Common myeloid progenitor, CD34-positive (primary cell): ENCODE data around the gene TBC1D21.
A peak's percentile ranks its signal among the peaks of the same experiment; 100 is the strongest.

Experiments used
- CTCF ChIA-PET: fragments of 350-600 bp; sonication (Branson Sonifier 250); formaldehyde crosslinking; loops from one replicate; lab custom pipeline; 2021; ENCODE audit warnings: antibody characterized with exemption; lab: Charles Lee
- POLR2A ChIA-PET: fragments of 350-600 bp; sonication (Branson Sonifier 250); formaldehyde crosslinking; loops from one replicate; lab custom pipeline; 2021; ENCODE audit warnings: antibody characterized with exemption; lab: Charles Lee
- DNase-seq, 3 donors: peaks; one replicate each; pipeline versions ENCODE4 v3.0.0 to v3.0.0-alpha.2; 2013
- H3K27ac ChIP-seq, 2 experiments: 1 replicate in 1 of 2; 2 replicates in 1 of 2; pipeline ENCODE4 v1.7.0; 2013; ENCODE audit warnings: inconsistent platforms in 2 of 2, low read length in 2 of 2, mild to moderate bottlenecking in 2 of 2, low read depth in 1 of 2, moderate library complexity in 1 of 2; ENCODE audit not compliant: severe bottlenecking in 2 of 2, insufficient read depth in 1 of 2, poor library complexity in 1 of 2
- H3K27me3 ChIP-seq, 5 experiments: replicated peaks in 2 of 5; 1 replicate in 3 of 5; 2 replicates in 2 of 5; pipeline versions ENCODE4 v1.6.1 to v1.7.0; 2013; ENCODE audit warnings: low read length in 4 of 5, mild to moderate bottlenecking in 2 of 5, moderate library complexity in 2 of 5, inconsistent platforms in 1 of 5; ENCODE audit not compliant: insufficient read depth in 5 of 5, control insufficient read depth in 4 of 5
- H3K36me3 ChIP-seq, 4 experiments: 1 replicate in 2 of 4; 2 replicates in 2 of 4; pipeline versions ENCODE4 v1.6.1 to v1.7.0; 2013; ENCODE audit warnings: low read length in 3 of 4, control low read depth in 1 of 4, mild to moderate bottlenecking in 1 of 4; ENCODE audit not compliant: control insufficient read depth in 4 of 4, insufficient read depth in 4 of 4
- H3K4me1 ChIP-seq, 4 experiments: 1 replicate in 3 of 4; 2 replicates in 1 of 4; pipeline versions ENCODE4 v1.6.1 to v1.7.1; 2013; ENCODE audit warnings: low read length in 3 of 4, mild to moderate bottlenecking in 3 of 4, control low read depth in 1 of 4, inconsistent platforms in 1 of 4, moderate library complexity in 1 of 4; ENCODE audit not compliant: control insufficient read depth in 4 of 4, insufficient read depth in 4 of 4; ENCODE audit errors: control extremely low read depth in 1 of 4
- H3K4me3 ChIP-seq, 7 experiments: 1 replicate in 4 of 7; 2 replicates in 3 of 7; pipeline versions ENCODE4 v1.5.1 to v1.7.0; 2013; ENCODE audit warnings: mild to moderate bottlenecking in 7 of 7, low read length in 6 of 7, moderate library complexity in 6 of 7, inconsistent platforms in 2 of 7, low read depth in 2 of 7, control low read depth in 1 of 7; ENCODE audit not compliant: insufficient read depth in 4 of 7, control insufficient read depth in 1 of 7; ENCODE audit errors: extremely low read depth in 1 of 7
- H3K9me3 ChIP-seq, 5 experiments: 1 replicate in 4 of 5; 2 replicates in 1 of 5; pipeline versions ENCODE4 v1.6.1 to v1.7.1; 2013; ENCODE audit warnings: low read length in 4 of 5, mild to moderate bottlenecking in 2 of 5, inconsistent platforms in 1 of 5, low read depth in 1 of 5, moderate library complexity in 1 of 5; ENCODE audit not compliant: control insufficient read depth in 4 of 5, insufficient read depth in 2 of 5; ENCODE audit errors: control extremely low read depth in 1 of 5
- WGBS: methylation state at CpG from one replicate; pipeline ENCODE4 v1.1.5; 2013; ENCODE audit not compliant: insufficient coverage; 5-methylcytosine and 5-hydroxymethylcytosine counted together

TBC1D21 gene

DNA sequence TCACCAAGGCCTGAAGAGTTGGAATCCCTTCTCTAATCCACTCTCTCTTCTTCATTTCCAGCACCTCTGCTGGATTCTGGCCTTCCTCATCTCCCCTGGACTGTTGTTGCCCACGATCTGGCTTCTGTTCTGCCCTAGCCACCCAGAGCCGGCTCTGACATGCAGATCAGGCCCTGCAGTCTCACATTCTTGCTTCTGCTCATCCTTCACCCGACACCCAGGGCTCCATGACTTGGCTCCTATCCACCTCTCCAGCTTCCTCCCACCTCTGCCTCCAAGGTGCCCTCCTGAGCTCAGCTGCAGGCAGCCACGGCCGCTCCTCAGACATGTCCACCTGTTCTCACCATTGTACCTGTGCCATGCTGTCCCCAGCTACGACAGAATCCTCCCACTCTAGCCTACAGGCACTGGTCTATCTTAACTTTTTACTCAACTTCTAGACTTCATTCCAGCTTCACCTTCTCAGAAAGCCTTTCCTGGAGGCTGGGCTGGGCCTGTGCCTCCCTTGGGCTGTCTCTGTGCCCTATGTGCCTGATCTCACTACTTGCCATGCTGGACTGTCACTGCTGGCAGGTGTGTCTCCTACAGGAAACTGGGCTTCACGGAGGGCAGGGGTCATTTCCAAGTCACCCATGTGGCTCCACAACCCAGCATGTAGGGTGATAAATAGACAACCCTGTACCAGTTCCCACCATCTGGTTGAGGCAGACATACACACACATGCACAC lies 16.0 kb upstream of the TBC1D21 start:
- Histone ChIP-seq H3K27me3 (peaks cover 0 to 18% (median 7%) of the 10 kb centered on the region in 5 experiments), H3K4me3 (no peak overlapping the region), H3K9me3 (no peaks in the 10 kb centered on the region), H3K36me3 (no peaks in the 10 kb centered on the region), H3K27ac (no peak overlapping the region), H3K4me1 (no peaks in the 10 kb centered on the region)
- CTCF ChIA-PET: interaction anchor here (0.7 kb wide), 1 partner anchor 16 kb away, joined by 3 read pairs; the partner anchor contains the start of gene TBC1D21
- DNase-seq: no peak
- POLR2A ChIA-PET: no interaction called here
- WGBS: 70% methylated on average over 7 of the region's 7 CpGs

DNA sequence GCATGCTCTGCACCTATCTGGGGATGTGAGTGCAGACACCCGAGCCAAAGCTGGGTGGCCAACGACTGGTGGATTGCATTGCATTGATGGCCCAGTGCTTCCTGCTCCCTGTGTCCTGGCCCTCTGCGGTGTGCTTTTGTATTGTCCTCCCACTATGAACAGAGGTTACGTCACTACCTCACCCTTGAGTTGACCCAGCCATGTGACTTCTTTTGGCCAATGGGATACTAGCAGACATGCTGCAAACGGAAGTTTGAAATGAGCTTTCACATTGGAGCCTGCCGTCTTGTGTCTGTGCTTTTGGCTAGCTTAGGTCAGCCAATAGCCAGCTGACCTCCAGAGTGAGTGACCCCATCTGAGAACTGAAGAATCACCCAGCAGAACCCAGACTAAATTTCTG lies 15.3 kb upstream of the TBC1D21 start:
- Histone ChIP-seq H3K27ac (no peak overlapping the region), H3K27me3 (peaks cover 0 to 18% (median 9%) of the 10 kb centered on the region in 5 experiments), H3K9me3 (no peaks in the 10 kb centered on the region), H3K36me3 (no peaks in the 10 kb centered on the region), H3K4me1 (no peaks in the 10 kb centered on the region), H3K4me3 (no peak overlapping the region)
- DNase-seq: no peak
- POLR2A ChIA-PET: no interaction called here
- WGBS: 97% methylated on average over 5 of the region's 6 CpGs
- CTCF ChIA-PET: interaction anchor here (2.0 kb wide), 1 partner anchor 16 kb away, joined by 6 read pairs; no protein-coding TSS in a partner anchor

DNA sequence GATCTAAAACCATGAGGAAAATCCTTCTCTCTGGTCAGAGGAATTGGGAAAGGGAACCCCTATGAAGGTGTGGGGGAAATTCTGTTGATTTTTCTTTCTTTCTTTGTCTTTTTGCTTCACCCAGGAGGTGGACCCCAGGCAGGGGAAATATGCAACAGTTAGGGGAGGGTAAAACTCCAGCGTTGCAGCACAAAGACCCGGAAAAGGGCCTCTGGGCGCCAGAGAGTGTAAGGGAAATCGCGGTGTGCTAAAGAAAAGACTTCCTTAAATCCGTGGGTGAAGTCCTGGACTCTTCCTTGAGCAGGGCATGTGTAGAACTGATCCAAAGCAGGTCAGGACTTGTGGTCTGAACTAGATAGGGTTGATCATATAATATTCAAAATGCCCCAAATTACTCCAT lies 11.1 kb upstream of the TBC1D21 start:
- Histone ChIP-seq H3K36me3 (no peaks in the 10 kb centered on the region), H3K27ac (no peak overlapping the region), H3K4me3 (no peak overlapping the region), H3K27me3 (peaks cover 0 to 29% (median 12%) of the 10 kb centered on the region in 5 experiments), H3K9me3 (peaks cover 0 to 3% (median 0%) of the 10 kb centered on the region in 5 experiments), H3K4me1 (no peaks in the 10 kb centered on the region)
- DNase-seq: no peak
- ChIA-PET POLR2A (no interaction called here), CTCF (no interaction called here)
- 22% methylated on average over 3 of the region's 6 CpGs for WGBS

DNA sequence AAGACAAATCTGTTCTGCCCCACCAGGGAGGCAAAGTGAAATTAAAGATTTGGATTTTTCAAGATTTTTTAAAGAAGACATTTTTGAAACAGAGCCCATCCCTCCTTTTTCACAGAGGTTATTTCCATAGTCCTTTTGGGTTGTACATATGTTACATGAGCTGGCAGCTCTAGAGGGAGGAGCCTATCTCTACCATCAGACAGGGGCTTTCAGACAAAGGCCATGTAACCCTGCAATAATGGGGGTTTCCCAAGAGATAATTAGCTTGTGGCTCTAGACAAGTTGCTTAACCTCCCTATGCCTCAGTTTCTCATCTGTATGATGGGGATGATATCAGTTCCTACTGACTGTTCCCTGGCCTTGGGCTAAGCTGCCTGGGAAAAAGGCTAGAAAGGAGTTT lies 8.0 kb upstream of the TBC1D21 start:
- Histone ChIP-seq H3K27ac (no peak overlapping the region), H3K27me3 (peaks cover 0 to 39% (median 20%) of the 10 kb centered on the region in 5 experiments), H3K9me3 (peaks cover 0 to 3% (median 0%) of the 10 kb centered on the region in 5 experiments), H3K36me3 (no peaks in the 10 kb centered on the region), H3K4me1 (no peaks in the 10 kb centered on the region), H3K4me3 (no peak overlapping the region)
- peak in 1 of 3 donors; percentile 12 for DNase-seq
- ChIA-PET CTCF (interaction anchor here (1.0 kb wide), 1 partner anchor 8 kb away, joined by 3 read pairs; the partner anchor contains the start of gene TBC1D21), POLR2A (no interaction called here)

DNA sequence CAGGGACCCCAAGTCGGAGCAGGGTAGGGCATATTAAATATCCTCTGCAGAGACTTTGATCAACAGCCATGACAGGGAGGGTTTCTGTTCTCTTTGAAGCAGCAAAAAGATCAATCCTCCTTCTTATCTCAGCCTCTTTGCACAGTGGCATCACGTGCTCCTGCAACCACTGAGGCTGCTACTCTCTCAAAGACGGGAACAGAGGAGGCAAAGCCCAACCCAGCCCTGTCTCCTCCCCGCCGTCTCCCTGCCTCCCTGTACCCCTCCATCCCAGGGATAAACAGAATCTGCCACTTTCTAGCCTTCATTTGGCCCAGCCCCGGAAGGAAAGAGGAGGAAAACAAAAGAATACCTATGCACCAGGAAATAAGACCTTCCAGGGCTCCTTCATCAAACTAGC lies 7.5 kb upstream of the TBC1D21 start:
- Histone ChIP-seq H3K4me3 (no peak overlapping the region), H3K36me3 (no peaks in the 10 kb centered on the region), H3K4me1 (peaks cover 0 to 2% (median 2%) of the 10 kb centered on the region in 4 experiments), H3K27me3 (peaks cover 0 to 39% (median 20%) of the 10 kb centered on the region in 5 experiments), H3K9me3 (peaks cover 0 to 3% (median 0%) of the 10 kb centered on the region in 5 experiments), H3K27ac (no peak overlapping the region)
- 82% methylated on average over 6 of the region's 6 CpGs for WGBS
- ChIA-PET CTCF (no interaction called here), POLR2A (no interaction called here)
- no peak for DNase-seq

DNA sequence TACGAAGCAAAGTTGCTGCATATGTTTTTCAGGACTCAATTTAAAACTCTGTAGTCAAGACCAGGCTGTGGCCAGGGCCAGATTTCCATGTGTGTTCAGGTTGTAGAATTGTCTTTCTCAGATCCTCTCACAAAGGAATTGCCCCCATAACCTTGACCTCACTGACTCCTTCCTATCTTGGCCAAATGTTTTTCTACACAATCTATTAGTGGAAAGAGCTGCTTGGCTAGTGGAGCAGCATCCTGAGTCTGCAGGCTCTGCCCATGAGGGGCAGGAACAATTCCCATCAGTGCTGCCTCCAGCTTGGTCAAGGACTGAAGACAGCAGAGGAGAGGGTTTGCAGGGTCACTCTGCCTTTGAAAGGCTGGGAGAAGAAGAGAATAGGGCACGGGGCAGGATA lies 6.9 kb upstream of the TBC1D21 start:
- Histone ChIP-seq H3K36me3 (no peaks in the 10 kb centered on the region), H3K27ac (no peak overlapping the region), H3K4me3 (no peak overlapping the region), H3K27me3 (peaks cover 0 to 39% (median 20%) of the 10 kb centered on the region in 5 experiments), H3K9me3 (peaks cover 0 to 3% (median 0%) of the 10 kb centered on the region in 5 experiments), H3K4me1 (peaks cover 0 to 8% (median 8%) of the 10 kb centered on the region in 4 experiments)
- ChIA-PET POLR2A (no interaction called here), CTCF (no interaction called here)
- 92% methylated on average over 2 of the region's 2 CpGs for WGBS
- DNase-seq: no peak

DNA sequence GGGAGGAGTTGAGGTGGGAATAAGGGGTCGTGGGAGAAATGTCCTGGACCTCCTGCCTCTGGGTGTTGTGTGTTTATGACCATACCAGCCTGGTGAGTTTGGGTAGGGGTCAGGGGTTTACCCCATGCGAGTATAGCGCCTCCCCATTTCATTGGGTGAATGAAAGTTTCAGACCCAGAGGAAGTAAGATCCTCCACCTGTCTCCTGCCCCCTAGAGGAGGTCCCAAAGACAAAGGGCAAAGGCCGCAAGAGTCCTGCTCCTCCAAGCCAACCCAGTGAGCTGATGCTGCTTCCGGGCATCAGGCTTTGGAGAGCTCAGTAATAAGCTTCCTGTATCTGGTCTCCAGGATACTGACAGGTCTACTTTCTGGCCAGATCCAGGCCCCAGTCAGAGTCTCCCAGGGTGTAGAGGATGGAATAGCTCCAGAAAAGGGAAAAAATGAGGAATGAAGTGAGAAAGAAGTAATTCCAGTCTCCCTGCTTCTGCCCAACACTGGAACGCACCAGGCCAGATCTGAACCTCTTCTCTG lies 6.4 kb upstream of the TBC1D21 start:
- Histone ChIP-seq H3K4me1 (peaks cover 0 to 13% (median 10%) of the 10 kb centered on the region in 4 experiments), H3K27ac (no peak overlapping the region), H3K27me3 (peaks cover 0 to 37% (median 19%) of the 10 kb centered on the region in 5 experiments), H3K36me3 (no peaks in the 10 kb centered on the region), H3K4me3 (no peak overlapping the region), H3K9me3 (peaks cover 0 to 3% (median 0%) of the 10 kb centered on the region in 5 experiments)
- ChIA-PET CTCF (no interaction called here), POLR2A (no interaction called here)
- 55% methylated on average over 4 of the region's 6 CpGs for WGBS
- no peak for DNase-seq
